ENCODE measurements around the gene PCDH17.

The PCDH17 gene

GRCh38 chr13:57631596-57632275 lies at the start of gene PCDH17:
PCDH17 (plus strand) TSS chr13:57631744; CDS start chr13:57632547, 803 bp downstream.
- peaks cover 9% of the 10 kb centered on the region for H3K27me3 ChIP-seq (ENCODE audit: control insufficient read depth, insufficient read depth, low read length)
- H3K9ac ChIP-seq (ENCODE audit: low read length), result no peak within 1 kb of the TSS
- H3K27ac ChIP-seq (ENCODE audit: low read depth, low read length), result peak within 1 kb of the TSS; percentile 15
- H3K36me3 ChIP-seq (ENCODE audit: control insufficient read depth, insufficient read depth, low read length), result no peaks in the 10 kb centered on the region
- peak within 1 kb of the TSS; percentile 69 for H3K4me3 ChIP-seq (ENCODE audit: low read length)
- no peaks in the 10 kb centered on the region for H3K4me1 ChIP-seq (ENCODE audit: control insufficient read depth, insufficient read depth, low read length)

- H3K36me3 ChIP-seq (ENCODE audit: control insufficient read depth, insufficient read depth, low read length), result no peaks in the 10 kb centered on the region
- H3K27ac ChIP-seq (ENCODE audit: low read depth, low read length), result no peak overlapping the region
- H3K27me3 ChIP-seq (ENCODE audit: control insufficient read depth, insufficient read depth, low read length), result no peaks in the 10 kb centered on the region
- no peak overlapping the region for H3K4me3 ChIP-seq (ENCODE audit: low read length)
- no peak overlapping the region for H3K9ac ChIP-seq (ENCODE audit: low read length)
- no peaks in the 10 kb centered on the region for H3K4me1 ChIP-seq (ENCODE audit: control insufficient read depth, insufficient read depth, low read length)
These were observed 49.5 kb upstream of the PCDH17 start for GRCh38 chr13:57582032-57582431.

GRCh38 chr13:57583529-57583928 lies 48.0 kb upstream of the PCDH17 start:
- Histone ChIP-seq H3K27me3 (ENCODE audit: control insufficient read depth, insufficient read depth, low read length) (no peaks in the 10 kb centered on the region), H3K4me1 (ENCODE audit: control insufficient read depth, insufficient read depth, low read length) (no peaks in the 10 kb centered on the region), H3K36me3 (ENCODE audit: control insufficient read depth, insufficient read depth, low read length) (no peaks in the 10 kb centered on the region), H3K9ac (ENCODE audit: low read length) (no peak overlapping the region), H3K4me3 (ENCODE audit: low read length) (no peak overlapping the region), H3K27ac (ENCODE audit: low read depth, low read length) (no peak overlapping the region)

- no peak overlapping the region for H3K9ac ChIP-seq (ENCODE audit: low read length)
- no peaks in the 10 kb centered on the region for H3K4me1 ChIP-seq (ENCODE audit: control insufficient read depth, insufficient read depth, low read length)
- no peak overlapping the region for H3K27ac ChIP-seq (ENCODE audit: low read depth, low read length)
- H3K36me3 ChIP-seq (ENCODE audit: control insufficient read depth, insufficient read depth, low read length), result no peaks in the 10 kb centered on the region
- H3K4me3 ChIP-seq (ENCODE audit: low read length), result no peak overlapping the region
- no peaks in the 10 kb centered on the region for H3K27me3 ChIP-seq (ENCODE audit: control insufficient read depth, insufficient read depth, low read length)
These were observed 42.9 kb upstream of the PCDH17 start for GRCh38 chr13:57588639-57589038.

GRCh38 chr13:57595775-57596174 lies 35.8 kb upstream of the PCDH17 start:
- Histone ChIP-seq H3K36me3 (ENCODE audit: control insufficient read depth, insufficient read depth, low read length) (no peaks in the 10 kb centered on the region), H3K4me1 (ENCODE audit: control insufficient read depth, insufficient read depth, low read length) (no peaks in the 10 kb centered on the region), H3K4me3 (ENCODE audit: low read length) (no peak overlapping the region), H3K9ac (ENCODE audit: low read length) (no peak overlapping the region), H3K27me3 (ENCODE audit: control insufficient read depth, insufficient read depth, low read length) (no peaks in the 10 kb centered on the region), H3K27ac (ENCODE audit: low read depth, low read length) (no peak overlapping the region)

GRCh38 chr13:57601536-57601935 lies 30.0 kb upstream of the PCDH17 start:
- H3K9ac ChIP-seq (ENCODE audit: low read length), result no peak overlapping the region
- no peaks in the 10 kb centered on the region for H3K36me3 ChIP-seq (ENCODE audit: control insufficient read depth, insufficient read depth, low read length)
- no peak overlapping the region for H3K27ac ChIP-seq (ENCODE audit: low read depth, low read length)
- no peak overlapping the region for H3K4me3 ChIP-seq (ENCODE audit: low read length)
- H3K27me3 ChIP-seq (ENCODE audit: control insufficient read depth, insufficient read depth, low read length), result no peaks in the 10 kb centered on the region
- H3K4me1 ChIP-seq (ENCODE audit: control insufficient read depth, insufficient read depth, low read length), result no peaks in the 10 kb centered on the region

- H3K4me1 ChIP-seq (ENCODE audit: control insufficient read depth, insufficient read depth, low read length), result no peaks in the 10 kb centered on the region
- no peak overlapping the region for H3K27ac ChIP-seq (ENCODE audit: low read depth, low read length)
- H3K27me3 ChIP-seq (ENCODE audit: control insufficient read depth, insufficient read depth, low read length), result no peaks in the 10 kb centered on the region
- no peak overlapping the region for H3K9ac ChIP-seq (ENCODE audit: low read length)
- H3K36me3 ChIP-seq (ENCODE audit: control insufficient read depth, insufficient read depth, low read length), result no peaks in the 10 kb centered on the region
- H3K4me3 ChIP-seq (ENCODE audit: low read length), result no peak overlapping the region
These were observed 27.1 kb upstream of the PCDH17 start for GRCh38 chr13:57604442-57604841.

GRCh38 chr13:57611969-57612368 lies 19.6 kb upstream of the PCDH17 start:
- H3K36me3 ChIP-seq (ENCODE audit: control insufficient read depth, insufficient read depth, low read length), result no peaks in the 10 kb centered on the region
- H3K4me1 ChIP-seq (ENCODE audit: control insufficient read depth, insufficient read depth, low read length), result no peaks in the 10 kb centered on the region
- H3K9ac ChIP-seq (ENCODE audit: low read length), result no peak overlapping the region
- H3K27me3 ChIP-seq (ENCODE audit: control insufficient read depth, insufficient read depth, low read length), result no peaks in the 10 kb centered on the region
- H3K4me3 ChIP-seq (ENCODE audit: low read length), result no peak overlapping the region
- no peak overlapping the region for H3K27ac ChIP-seq (ENCODE audit: low read depth, low read length)

- Histone ChIP-seq H3K4me1 (ENCODE audit: control insufficient read depth, insufficient read depth, low read length) (no peaks in the 10 kb centered on the region), H3K4me3 (ENCODE audit: low read length) (no peak overlapping the region), H3K27me3 (ENCODE audit: control insufficient read depth, insufficient read depth, low read length) (no peaks in the 10 kb centered on the region), H3K9ac (ENCODE audit: low read length) (no peak overlapping the region), H3K36me3 (ENCODE audit: control insufficient read depth, insufficient read depth, low read length) (no peaks in the 10 kb centered on the region), H3K27ac (ENCODE audit: low read depth, low read length) (no peak overlapping the region)
These were observed 19.0 kb upstream of the PCDH17 start for GRCh38 chr13:57612568-57612967.

- no peak overlapping the region for H3K27ac ChIP-seq (ENCODE audit: low read depth, low read length)
- no peaks in the 10 kb centered on the region for H3K4me1 ChIP-seq (ENCODE audit: control insufficient read depth, insufficient read depth, low read length)
- H3K4me3 ChIP-seq (ENCODE audit: low read length), result no peak overlapping the region
- no peaks in the 10 kb centered on the region for H3K36me3 ChIP-seq (ENCODE audit: control insufficient read depth, insufficient read depth, low read length)
- peaks cover 1% of the 10 kb centered on the region for H3K27me3 ChIP-seq (ENCODE audit: control insufficient read depth, insufficient read depth, low read length)
- no peak overlapping the region for H3K9ac ChIP-seq (ENCODE audit: low read length)
These were observed 6.7 kb upstream of the PCDH17 start for GRCh38 chr13:57624565-57625435.

GRCh38 chr13:57627663-57628062 lies 3.9 kb upstream of the PCDH17 start:
- no peak overlapping the region for H3K9ac ChIP-seq (ENCODE audit: low read length)
- H3K27ac ChIP-seq (ENCODE audit: low read depth, low read length), result no peak overlapping the region
- H3K27me3 ChIP-seq (ENCODE audit: control insufficient read depth, insufficient read depth, low read length), result peaks cover 9% of the 10 kb centered on the region
- no peaks in the 10 kb centered on the region for H3K36me3 ChIP-seq (ENCODE audit: control insufficient read depth, insufficient read depth, low read length)
- no peaks in the 10 kb centered on the region for H3K4me1 ChIP-seq (ENCODE audit: control insufficient read depth, insufficient read depth, low read length)
- H3K4me3 ChIP-seq (ENCODE audit: low read length), result no peak overlapping the region

- Histone ChIP-seq H3K36me3 (ENCODE audit: control insufficient read depth, insufficient read depth, low read length) (no peaks in the 10 kb centered on the region), H3K9ac (ENCODE audit: low read length) (no peak overlapping the region), H3K27ac (ENCODE audit: low read depth, low read length) (no peak overlapping the region), H3K4me1 (ENCODE audit: control insufficient read depth, insufficient read depth, low read length) (no peaks in the 10 kb centered on the region), H3K4me3 (ENCODE audit: low read length) (peak overlapping the region; percentile 69), H3K27me3 (ENCODE audit: control insufficient read depth, insufficient read depth, low read length) (peaks cover 9% of the 10 kb centered on the region)
These were observed 2.1 kb upstream of the PCDH17 start for GRCh38 chr13:57629391-57629804.
